Ureter (tissue), 1 donor: Measurements from ENCODE around the gene SCG2. TPM values are rescaled to one million over a fixed set of nuclear protein-coding genes. Genes with fewer than 3 reads are reported as not detected.

ENCODE experiments used
- DNase-seq: peaks from one replicate; pipeline ENCODE4 v3.0.0-alpha.2; 2020; ENCODE audit warnings: low spot score
- total RNA-seq: library from RNA; stranded (reverse); gene quantifications from one replicate; pipeline ENCODE4 v1.2.4, GENCODE V29; 2023
- donor health status: DM: yes; HTN: yes; CAD: no.

SCG2 gene
- 0.39 TPM for total RNA-seq

- peak; percentile 58 for DNase-seq
These were observed at the start of gene SCG2 for GRCh38 chr2:223601932-223602666. TSS of gene SCG2 (minus strand) at chr2:223602361. CDS start at chr2:223599282, 3,079 bp downstream.

- DNase-seq = no peak
These were observed 47.7 kb upstream of the SCG2 start for GRCh38 chr2:223649554-223650533.

- DNase-seq = no peak
These were observed 46.6 kb upstream of the SCG2 start for GRCh38 chr2:223648755-223649154.

- no peak for DNase-seq
These were observed 45.2 kb upstream of the SCG2 start for GRCh38 chr2:223647258-223647952.

- DNase-seq = no peak
These were observed 42.0 kb upstream of the SCG2 start for GRCh38 chr2:223644136-223644535.

- DNase-seq = no peak
These were observed 41.1 kb upstream of the SCG2 start for GRCh38 chr2:223643309-223643708.

- DNase-seq = no peak
These were observed 40.3 kb upstream of the SCG2 start for GRCh38 chr2:223642506-223642905.

- DNase-seq = no peak
These were observed 38.9 kb upstream of the SCG2 start for GRCh38 chr2:223641082-223641481.

GRCh38 chr2:223635080-223635479, 32.9 kb upstream of the SCG2 start:
- no peak for DNase-seq

- no peak for DNase-seq
These were observed 32.1 kb upstream of the SCG2 start for GRCh38 chr2:223634238-223634637.

GRCh38 chr2:223633656-223634055, 31.5 kb upstream of the SCG2 start:
- no peak for DNase-seq

GRCh38 chr2:223632826-223633225, 30.7 kb upstream of the SCG2 start:
- no peak for DNase-seq

GRCh38 chr2:223626716-223627115, 24.6 kb upstream of the SCG2 start:
- DNase-seq = no peak

- no peak for DNase-seq
These were observed 23.5 kb upstream of the SCG2 start for GRCh38 chr2:223625652-223626051.

GRCh38 chr2:223621901-223622300, 19.7 kb upstream of the SCG2 start:
- no peak for DNase-seq

- DNase-seq = no peak
These were observed 17.4 kb upstream of the SCG2 start for GRCh38 chr2:223619486-223620129.

GRCh38 chr2:223618172-223619035, 16.2 kb upstream of the SCG2 start:
- DNase-seq = no peak

- DNase-seq = no peak
These were observed 12.4 kb upstream of the SCG2 start for GRCh38 chr2:223614534-223614933.

- DNase-seq = peak; percentile 81
These were observed 11.1 kb upstream of the SCG2 start for GRCh38 chr2:223613017-223613950.

- no peak for DNase-seq
These were observed 10.3 kb upstream of the SCG2 start for GRCh38 chr2:223612501-223612900.
